ENCODE measurements around the gene PXK.
"Not testable (repeated sequence)": the region's sequence is repeated elsewhere in the genome, so short reads cannot be mapped to it uniquely, and the experiment has no call there.

Gene PXK

DNA sequence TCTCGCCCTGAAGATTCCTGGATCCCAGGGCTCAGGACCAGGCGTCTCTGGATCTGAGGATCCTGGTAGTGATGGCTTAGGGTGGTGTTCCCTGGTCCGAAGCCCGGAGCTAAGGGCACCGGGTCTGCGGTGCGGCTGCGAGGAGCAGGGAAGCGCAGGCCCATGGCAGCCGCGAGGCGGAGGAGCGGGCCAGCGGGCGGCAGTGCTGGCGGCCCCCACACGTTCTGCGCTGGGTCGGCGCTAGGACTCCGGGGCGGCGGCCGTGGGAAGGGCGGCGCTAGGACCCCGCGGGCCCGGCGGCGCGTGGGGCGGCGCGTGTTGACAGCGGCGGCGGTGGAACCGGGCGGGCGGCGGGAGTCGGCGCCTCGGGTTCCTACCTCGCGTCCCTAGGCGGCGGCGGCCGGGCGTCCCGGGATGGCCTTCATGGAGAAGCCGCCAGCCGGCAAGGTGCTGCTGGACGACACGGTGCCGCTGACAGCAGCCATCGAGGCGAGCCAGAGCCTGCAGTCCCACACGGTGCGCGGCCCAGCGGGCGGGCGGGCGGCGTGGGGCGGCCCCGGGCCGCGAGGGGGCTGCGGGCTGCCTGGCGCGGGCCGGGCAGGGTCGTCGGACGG, at the start of gene PXK:
Gene PXK (plus strand): TSS at position 318 of the 614 bp plus-strand sequence. CDS start 97 bp downstream, at position 415.
- peak; percentile 80 to 88 for DNase-seq

DNA sequence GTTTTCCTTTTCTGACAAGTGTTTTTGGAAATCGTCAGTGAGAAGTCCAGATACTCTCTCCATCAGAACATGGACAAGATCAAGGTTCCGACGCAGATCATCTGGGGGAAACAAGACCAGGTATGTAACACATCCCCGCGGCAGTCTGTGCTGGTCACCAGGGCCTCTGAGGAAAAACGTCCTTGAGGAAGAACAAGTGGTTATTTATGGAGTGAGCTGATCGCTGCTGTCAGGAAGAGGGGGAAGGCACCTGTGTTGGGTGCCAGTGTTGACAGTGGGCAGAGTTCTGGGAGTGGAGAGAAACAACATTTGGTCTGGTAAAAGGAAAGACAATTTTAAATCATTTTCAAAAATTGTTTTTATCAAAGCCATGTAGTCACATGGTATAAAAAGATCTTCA, 47.4 kb upstream of the PXK start:
- no peak for DNase-seq

DNA sequence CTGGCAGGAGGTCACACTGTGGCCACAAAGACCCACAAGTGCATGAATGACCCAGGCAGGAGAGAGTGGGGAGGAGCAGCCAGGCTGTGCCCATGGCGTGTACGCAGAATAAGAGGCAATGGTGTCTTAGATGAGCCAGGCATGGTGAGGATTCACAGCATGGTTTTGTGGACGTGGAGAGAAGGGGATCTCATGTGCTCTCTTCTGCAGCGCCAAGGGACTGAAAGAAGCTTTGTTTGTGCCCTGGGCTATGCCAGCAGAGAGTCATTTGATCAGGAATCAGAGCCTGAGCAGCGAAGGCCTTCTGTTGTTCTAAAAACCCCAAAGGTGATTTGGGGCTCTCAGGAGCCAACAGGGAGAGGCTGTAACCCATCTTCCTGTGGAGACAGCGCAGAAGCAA, 45.3 kb upstream of the PXK start:
- DNase-seq = no peak

- no peak for DNase-seq
Measured at GRCh38 chr3:58288011-58288728, 44.5 kb upstream of the PXK start.

DNA sequence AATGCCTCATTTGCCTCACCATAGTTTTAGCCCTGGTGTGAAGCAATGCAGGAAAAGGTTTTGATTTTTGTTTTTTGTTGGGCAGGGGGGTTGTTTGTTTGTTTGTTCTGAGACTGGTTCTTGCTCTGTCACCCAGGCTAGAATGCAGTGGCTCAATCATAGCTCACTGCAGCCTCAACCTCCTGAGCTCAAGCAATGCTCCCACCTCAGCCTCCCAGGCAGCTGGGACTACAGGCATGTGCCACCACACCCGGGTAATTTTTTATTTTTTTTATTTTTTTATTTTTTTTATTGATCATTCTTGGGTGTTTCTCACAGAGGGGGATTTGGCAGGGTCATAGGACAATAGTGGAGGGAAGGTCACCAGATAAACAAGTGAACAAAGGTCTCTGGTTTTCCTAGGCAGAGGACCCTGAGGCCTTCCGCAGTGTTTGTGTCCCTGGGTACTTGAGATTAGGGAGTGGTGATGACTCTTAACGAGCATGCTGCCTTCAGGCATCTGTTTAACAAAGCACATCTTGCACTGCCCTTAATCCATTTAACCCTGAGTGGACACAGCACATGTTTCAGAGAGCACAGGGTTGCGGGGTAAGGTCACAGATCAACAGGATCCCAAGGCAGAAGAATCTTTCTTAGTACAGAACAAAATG, 43.6 kb upstream of the PXK start:
- DNase-seq = not testable (repeated sequence)

- not testable (repeated sequence) for DNase-seq
Measured at GRCh38 chr3:58290446-58290845, 42.2 kb upstream of the PXK start.

GRCh38 chr3:58291671-58292338, 40.9 kb upstream of the PXK start:
- no peak for DNase-seq

GRCh38 chr3:58292866-58293265, 39.8 kb upstream of the PXK start:
- no peak for DNase-seq

- DNase-seq = no peak
Measured at GRCh38 chr3:58293516-58293915, 39.2 kb upstream of the PXK start.

GRCh38 chr3:58296269-58296668, 36.4 kb upstream of the PXK start:
- DNase-seq = no peak

- DNase-seq = no peak
Measured at GRCh38 chr3:58296843-58297242, 35.8 kb upstream of the PXK start.

DNA sequence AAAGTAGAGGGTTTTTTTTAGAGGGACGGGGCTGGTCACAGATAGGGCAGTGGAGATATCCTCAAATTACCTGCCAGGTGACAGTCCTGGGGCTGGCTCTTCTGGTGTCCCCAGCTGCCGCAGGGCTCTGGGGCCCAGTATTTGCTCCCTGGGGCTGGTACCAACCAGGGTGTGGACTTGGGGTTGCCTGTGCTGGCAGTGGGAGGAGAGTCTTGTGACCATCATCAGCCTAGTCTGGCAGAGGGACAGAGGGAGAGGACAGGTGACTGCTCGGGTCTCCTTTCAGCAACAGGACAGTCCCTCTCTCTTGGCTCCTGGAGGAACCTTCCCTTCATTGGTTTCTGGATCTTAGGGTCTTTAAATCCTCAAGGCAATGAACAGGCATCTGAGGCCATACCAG, 34.5 kb upstream of the PXK start:
- no peak for DNase-seq

DNA sequence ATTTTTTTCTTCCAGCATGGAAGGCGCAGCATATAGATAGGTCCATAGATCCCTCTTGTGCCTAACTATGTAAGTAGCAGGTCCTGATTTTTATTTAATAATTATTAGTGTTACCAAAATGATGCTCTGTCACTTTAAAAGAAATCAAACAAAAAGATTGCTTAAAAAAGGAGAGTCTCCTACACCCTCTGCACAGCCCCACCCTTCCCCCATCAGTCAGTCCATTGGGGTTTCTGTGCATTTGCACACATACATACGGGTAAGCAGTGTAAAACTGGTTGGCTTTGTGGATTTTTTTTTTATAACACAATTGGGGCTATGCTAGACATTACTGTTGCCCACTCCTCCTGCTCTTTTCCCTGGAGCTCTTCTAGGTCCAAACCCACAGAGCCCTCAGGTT, 33.6 kb upstream of the PXK start:
- DNase-seq = no peak

DNA sequence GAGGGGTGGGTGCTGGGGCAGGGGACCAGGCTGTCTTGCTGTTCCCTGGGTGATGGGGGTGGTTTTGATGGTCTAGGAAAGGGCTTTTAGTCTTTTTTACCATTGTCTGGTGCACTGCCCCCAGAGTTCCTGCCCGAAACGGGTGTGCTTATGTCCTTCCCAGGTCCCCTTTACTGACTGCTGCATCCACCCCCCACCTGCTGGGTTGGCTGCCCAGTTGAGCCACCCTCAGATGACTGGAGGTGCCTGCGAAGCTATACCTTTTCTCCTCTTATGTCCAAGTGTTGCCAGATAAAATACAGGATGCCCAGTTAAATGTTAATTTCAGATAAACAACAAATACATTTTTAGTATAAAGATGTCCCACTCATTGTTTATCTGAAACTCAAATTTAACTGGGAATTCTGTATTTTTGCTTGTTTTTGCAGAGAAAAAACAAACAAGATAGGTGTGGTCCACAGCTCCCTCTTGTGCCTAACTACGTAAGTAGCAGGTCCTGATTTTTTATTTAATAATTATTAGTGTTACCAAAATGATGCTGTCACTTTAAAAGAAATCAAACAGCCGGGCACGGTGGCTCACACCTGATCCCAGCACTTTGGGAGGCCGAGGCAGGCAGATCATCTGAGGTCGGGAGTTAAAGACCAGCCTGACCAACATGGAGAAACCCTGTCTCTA, 32.7 kb upstream of the PXK start:
- DNase-seq = no peak

DNA sequence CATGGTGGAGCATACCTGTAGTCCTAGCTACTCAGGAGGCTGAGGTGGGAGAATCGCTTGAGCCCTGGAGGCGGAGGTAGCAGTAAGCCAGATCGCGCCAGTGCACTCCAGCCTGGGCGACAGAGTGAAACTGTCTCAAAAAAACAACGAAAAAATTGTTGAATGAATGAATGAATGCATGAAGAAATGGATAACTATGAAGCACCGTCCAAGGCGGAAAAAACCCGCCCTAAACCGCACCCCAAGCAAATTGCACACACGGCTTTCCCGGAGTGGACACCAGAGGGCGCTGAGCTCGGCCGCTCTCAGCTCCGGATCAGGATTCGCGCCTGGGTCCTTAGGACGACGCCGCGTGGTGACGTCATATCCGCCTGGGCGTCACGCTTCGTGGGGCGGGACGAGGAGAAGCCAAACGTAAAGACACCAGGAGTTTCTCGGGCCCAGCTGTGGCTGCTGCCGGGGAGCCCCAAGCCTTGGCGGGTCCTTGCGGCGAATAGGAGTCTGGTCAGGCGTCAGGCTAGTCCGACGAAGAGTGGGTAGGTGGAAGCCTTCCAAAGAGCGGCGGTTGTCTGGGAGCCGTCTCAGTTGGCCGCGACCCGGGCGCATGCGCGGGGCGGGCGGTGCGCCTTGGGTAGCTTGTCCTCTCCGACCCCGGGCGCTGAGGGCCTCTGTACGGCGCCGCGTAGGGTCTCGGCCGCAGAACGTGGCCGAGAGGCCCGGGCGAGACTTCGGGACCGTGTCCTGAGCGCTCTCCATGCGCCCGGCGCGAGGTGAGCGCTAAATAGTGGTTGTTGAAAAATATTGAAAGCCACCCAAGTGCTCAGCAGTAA, 26.6 kb upstream of the PXK start, which contains the start of the genes HTD2 and RPP14:
Gene HTD2 (plus strand): TSS at position 639 of the 830 bp plus-strand sequence. CDS start 11,094 bp downstream, outside the sequence.
Gene RPP14 (plus strand): TSS at position 364 of the 830 bp plus-strand sequence. CDS start 4,085 bp downstream, outside the sequence.
- peak; percentile 100 for DNase-seq

- DNase-seq = peak in 1 of 2 experiments; percentile 44
Measured at GRCh38 chr3:58307639-58308215, 25.0 kb upstream of the PXK start.

DNA sequence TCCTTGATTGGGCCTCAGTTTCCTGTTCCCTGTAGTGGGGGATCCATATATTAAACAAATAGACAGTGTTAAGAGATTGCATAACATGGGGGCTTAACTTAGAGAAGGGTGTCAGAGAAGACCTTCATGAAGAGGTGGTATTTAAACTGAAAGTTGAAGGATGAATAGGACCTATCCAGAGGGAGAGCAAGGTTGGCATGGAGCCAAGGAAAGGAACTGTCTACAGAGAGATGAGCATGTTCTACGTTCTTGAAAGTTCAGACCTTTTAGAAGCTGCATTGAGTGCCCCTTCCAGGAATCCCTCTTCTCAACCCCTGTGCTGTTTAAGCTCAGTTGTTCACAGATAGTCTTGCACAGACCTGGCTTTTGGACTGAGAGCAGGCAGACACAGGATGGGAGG, 24.0 kb upstream of the PXK start:
- no peak for DNase-seq

DNA sequence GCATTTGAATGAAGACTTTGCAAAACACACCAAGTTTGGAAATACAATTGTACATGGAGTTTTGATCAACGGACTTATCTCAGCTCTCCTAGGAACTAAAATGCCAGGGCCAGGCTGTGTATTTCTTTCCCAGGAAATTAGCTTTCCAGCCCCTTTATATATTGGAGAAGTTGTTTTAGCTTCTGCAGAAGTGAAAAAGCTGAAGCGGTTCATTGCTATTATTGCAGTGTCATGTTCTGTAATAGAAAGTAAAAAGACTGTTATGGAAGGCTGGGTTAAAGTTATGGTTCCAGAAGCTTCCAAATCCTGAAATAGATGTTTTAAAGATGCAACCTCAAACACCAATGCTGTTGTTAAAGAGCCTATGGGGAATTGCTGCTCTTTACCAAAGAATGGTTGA, 14.9 kb upstream of the PXK start:
- DNase-seq = no peak

DNA sequence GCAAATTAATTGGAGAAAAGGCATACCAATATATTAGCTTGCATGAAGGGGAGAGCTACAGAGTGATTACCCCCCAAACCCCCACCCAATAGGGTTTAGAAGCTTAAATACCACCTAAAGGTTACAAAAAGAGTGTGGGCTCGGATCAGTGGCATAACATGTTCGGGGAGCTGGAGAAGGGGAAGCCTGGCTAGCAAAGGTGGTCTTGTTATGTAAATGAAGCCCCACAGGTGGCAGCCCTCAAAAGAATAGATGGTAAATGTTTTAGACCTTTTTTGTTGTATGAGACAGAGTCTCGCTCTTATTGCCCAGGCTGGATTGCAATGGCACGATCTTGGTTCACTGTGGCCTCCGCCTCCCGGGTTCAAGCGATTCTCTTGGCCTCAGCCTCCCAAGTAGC, 10.9 kb upstream of the PXK start:
- DNase-seq = no peak

GRCh38 chr3:58322793-58323192, 9.9 kb upstream of the PXK start:
- no peak for DNase-seq
